Body of pancreas (tissue), 4 donors: ENCODE measurements around the gene DRAP1. TPM values are rescaled to one million over a fixed set of nuclear protein-coding genes. Genes with fewer than 3 reads are reported as not detected.

Source experiments
- ATAC-seq: fragments of 150-250 bp; one replicate; pipeline ENCODE4 v1.9.1; 2016
- DNase-seq, 4 donors: peaks; one replicate each; pipeline ENCODE4 v3.0.0-alpha.2; 2019
- H3K27ac ChIP-seq, 4 donors: fragments of 200-600 bp; sonication (generic); 1 replicate in 3 of 4; 2 replicates in 1 of 4; pipeline versions ENCODE4 v1.5.1 to v1.6.1; 2016 to 2019; ENCODE audit warnings: mild to moderate bottlenecking in 1 of 4, mixed read lengths in 1 of 4, moderate library complexity in 1 of 4
- H3K27me3 ChIP-seq, 2 donors: fragments of 200-600 bp; sonication (generic); one replicate each; pipeline ENCODE4 v1.6.0; 2016; ENCODE audit warnings: mild to moderate bottlenecking in 1 of 2
- H3K36me3 ChIP-seq, 2 donors: fragments of 200-600 bp; sonication (generic); replicated peaks in 1 of 2; 2 replicates each; pipeline ENCODE4 v1.5.1; 2016; ENCODE audit warnings: low read depth in 2 of 2; ENCODE audit not compliant: insufficient read depth in 1 of 2
- H3K4me1 ChIP-seq: fragments of 200-600 bp; sonication (generic); one replicate; pipeline ENCODE4 v1.6.0; 2016
- H3K4me3 ChIP-seq, 2 donors: fragments of 200-600 bp; sonication (generic); 1 replicate in 1 of 2; 2 replicates in 1 of 2; pipeline ENCODE4 v1.5.1; 2016 to 2019
- H3K9me3 ChIP-seq, 3 donors: fragments of 200-600 bp; sonication (generic); 1 replicate in 2 of 3; 2 replicates in 1 of 3; pipeline ENCODE4 v1.5.1; 2016
- CTCF ChIP-seq, 7 experiments: fragments of 450-650 bp in 4 of 7; fragments of 200-600 bp in 3 of 7; sonication (generic) in 3 of 7; IDR thresholded peaks; one replicate each; pipeline ENCODE4 v1.5.1; 2016 to 2019; ENCODE audit warnings: antibody characterized with exemption in 7 of 7
- POLR2A ChIP-seq, 3 donors: fragments of 450-650 bp; IDR thresholded peaks; one replicate each; pipeline ENCODE4 v1.6.1; 2016; ENCODE audit warnings: antibody characterized with exemption in 3 of 3, mild to moderate bottlenecking in 2 of 3
- WGBS, 2 donors: methylation state at CpG; one replicate each; pipeline ENCODE4 v1.1.5; 2017; 5-methylcytosine and 5-hydroxymethylcytosine counted together
- intact Hi-C: fragments of 100-400 bp; cut with DNase I; formaldehyde crosslinking; loops from one replicate; pipeline ENCODE4 v1.15.1; 2023
- total RNA-seq, 2 donors: library from RNA; depleted of rRNA; stranded (reverse); fragments of >200 nt; gene quantifications; one replicate each; pipeline ENCODE4 v1.1.0, GENCODE V29; 2016

The DRAP1 gene
- total RNA-seq, 2 donors from 2014 or later, result 29.6 to 91.6 TPM

- no peaks in the 10 kb centered on the region for H3K9me3 ChIP-seq
- DNase-seq (no peak), ATAC-seq (no peak)
- WGBS, 2 donors, result 71 to 85% methylated on average over 4 to 19 of the region's 20 CpGs
- H3K36me3 ChIP-seq, result no peaks in the 10 kb centered on the region
- intact Hi-C loops, result no loop called here
- TF ChIP-seq CTCF (IDR thresholded peaks at IDR 0.05) (no peak), POLR2A (IDR thresholded peaks at IDR 0.05) (no peak)
- no peaks in the 10 kb centered on the region for H3K27me3 ChIP-seq
- no peaks in the 10 kb centered on the region for H3K4me1 ChIP-seq
- H3K4me3 ChIP-seq, result no peak overlapping the region
- no peak overlapping the region for H3K27ac ChIP-seq
Measured at GRCh38 chr11:65953471-65953870, 34.2 kb downstream of the DRAP1 start.

DNA sequence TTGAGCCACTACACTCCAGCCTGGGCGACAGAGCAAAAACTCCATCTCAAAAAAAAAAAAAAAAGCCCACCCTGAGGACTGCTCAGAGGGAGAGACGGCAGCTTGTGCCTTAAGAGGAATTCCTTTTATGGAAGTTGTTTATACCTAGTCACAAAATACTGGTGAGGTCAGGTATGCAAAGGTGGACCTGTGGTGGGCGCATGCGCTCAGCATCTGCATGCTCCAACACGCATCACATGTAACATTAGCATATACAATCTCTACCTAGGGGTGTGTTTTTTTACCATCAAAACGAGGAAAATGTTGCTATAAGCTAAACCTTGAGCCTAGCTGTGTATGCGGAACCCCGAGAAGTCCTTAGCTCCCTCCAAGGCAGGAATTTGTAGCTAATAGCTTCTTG, 35.5 kb downstream of the DRAP1 start:
- Histone ChIP-seq H3K27me3 (no peaks in the 10 kb centered on the region), H3K4me3 (no peak overlapping the region), H3K36me3 (no peaks in the 10 kb centered on the region), H3K9me3 (no peaks in the 10 kb centered on the region), H3K4me1 (no peaks in the 10 kb centered on the region), H3K27ac (no peak overlapping the region)
- no peak for TF ChIP-seq CTCF (IDR thresholded peaks at IDR 0.05)
- DNase-seq (no peak), ATAC-seq (no peak)
- 68 to 70% methylated on average over 8 of the region's 8 CpGs for WGBS, 2 donors
- intact Hi-C loops, result loop anchor here (5.0 kb wide), 1 partner anchor 32 kb away; no protein-coding TSS in a partner anchor

GRCh38 chr11:65958291-65958690, 39.1 kb downstream of the DRAP1 start:
- Histone ChIP-seq H3K4me1 (peaks cover 18% of the 10 kb centered on the region), H3K27ac (no peak overlapping the region), H3K9me3 (no peaks in the 10 kb centered on the region), H3K27me3 (no peaks in the 10 kb centered on the region), H3K4me3 (no peak overlapping the region), H3K36me3 (no peaks in the 10 kb centered on the region)
- DNase-seq, result no peak
- ATAC-seq, result no peak
- intact Hi-C loops, result loop anchor here (5.0 kb wide), 1 partner anchor 36 kb away; no protein-coding TSS in a partner anchor
- 57 to 65% methylated on average over 4 of the region's 4 CpGs for WGBS, 2 donors
- TF ChIP-seq POLR2A (IDR thresholded peaks at IDR 0.05) (no peak), CTCF (IDR thresholded peaks at IDR 0.05) (no peak)

DNA sequence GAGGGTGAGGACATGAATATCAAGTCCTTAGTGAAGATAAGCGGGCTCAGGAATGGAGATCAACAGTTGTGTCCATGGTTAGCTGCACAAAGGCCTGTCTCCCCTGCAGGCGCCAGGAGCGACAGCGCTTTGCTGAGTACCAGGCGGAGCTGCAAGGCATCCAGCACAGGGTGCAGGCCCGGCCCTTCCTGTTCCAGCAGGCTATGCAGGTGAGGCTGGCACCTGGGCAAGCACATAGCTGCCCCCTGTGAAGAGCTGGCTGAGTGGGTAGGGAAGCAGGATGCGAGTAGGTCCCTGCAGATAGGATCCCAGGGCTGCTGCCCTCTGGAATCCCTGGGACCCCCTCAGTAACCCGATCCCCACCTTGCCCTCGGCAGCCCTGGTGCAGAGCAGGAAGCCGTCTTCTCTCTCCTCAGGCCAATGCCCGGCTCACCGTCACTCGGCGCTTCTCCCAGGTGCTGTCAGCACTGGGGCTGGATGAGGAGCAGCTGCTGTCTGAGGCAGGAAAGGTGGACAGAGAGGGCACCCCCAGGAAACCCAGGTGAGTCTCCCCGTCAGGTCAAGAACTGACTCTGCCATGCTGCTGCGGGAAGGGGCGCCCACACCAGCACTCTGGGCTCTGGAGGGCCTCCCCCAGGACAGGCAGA, 39.7 kb downstream of the DRAP1 start:
- DNase-seq, result no peak
- H3K9me3 ChIP-seq, result no peaks in the 10 kb centered on the region
- H3K27me3 ChIP-seq, result no peaks in the 10 kb centered on the region
- 68 to 78% methylated on average over 4 to 17 of the region's 17 CpGs for WGBS, 2 donors
- intact Hi-C loops, result loop anchor here (5.0 kb wide), 1 partner anchor 37 kb away; no protein-coding TSS in a partner anchor
- no peak for TF ChIP-seq POLR2A (IDR thresholded peaks at IDR 0.05)
- no peaks in the 10 kb centered on the region for H3K36me3 ChIP-seq
- no peak overlapping the region for H3K4me3 ChIP-seq
- no peak for ATAC-seq
- H3K27ac ChIP-seq, result no peak overlapping the region
- H3K4me1 ChIP-seq, result peaks cover 24% of the 10 kb centered on the region

DNA sequence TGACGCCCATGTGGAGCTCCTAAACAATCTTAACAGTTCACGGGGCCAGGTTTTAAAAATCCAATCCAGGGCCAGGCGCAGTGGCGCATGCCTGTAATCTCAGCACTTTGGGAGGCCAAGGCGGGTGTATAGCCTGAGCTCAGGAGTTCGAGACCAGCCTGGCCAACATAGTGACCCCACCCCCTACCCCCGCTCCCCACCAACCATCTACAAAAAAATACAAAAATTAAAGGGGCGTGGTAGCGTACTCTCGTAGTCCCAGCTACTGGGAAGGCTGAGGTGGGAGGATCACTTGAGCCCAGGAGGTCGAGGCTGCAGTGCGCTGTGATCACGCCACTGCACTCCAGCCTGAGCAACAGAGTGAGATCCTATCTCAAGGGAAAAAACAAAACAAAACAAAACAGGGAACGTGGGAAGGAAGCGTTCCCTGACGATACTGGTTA, 41.6 kb downstream of the DRAP1 start:
- ATAC-seq, result no peak
- Histone ChIP-seq H3K27me3 (no peaks in the 10 kb centered on the region), H3K27ac (peak overlapping the region; percentile 30 to 89 (median 72)), H3K9me3 (no peaks in the 10 kb centered on the region), H3K4me1 (peaks cover 26% of the 10 kb centered on the region), H3K36me3 (peaks cover 0 to 10% of the 10 kb centered on the region in 2 donors), H3K4me3 (peak overlapping the region; percentile 98 to 99)
- DNase-seq, result no peak
- intact Hi-C loops, result no loop called here
- TF ChIP-seq POLR2A (IDR thresholded peaks at IDR 0.05) (no peak), CTCF (IDR thresholded peaks at IDR 0.05) (no peak)
- WGBS, 2 donors, result 31 to 41% methylated on average over 12 to 16 of the region's 16 CpGs
